GM19193 (cell line): ENCODE measurements around the gene EMC9.
A peak's percentile ranks its signal among the peaks of the same experiment; 100 is the strongest.

Experiments
- POLR2A ChIP-seq: IDR thresholded peaks from 4 replicates; pipeline ENCODE4 v1.6.1; 2011; ENCODE audit not compliant: insufficient read depth, insufficient read length; ENCODE audit errors: extremely low read depth

Gene EMC9, protein sequence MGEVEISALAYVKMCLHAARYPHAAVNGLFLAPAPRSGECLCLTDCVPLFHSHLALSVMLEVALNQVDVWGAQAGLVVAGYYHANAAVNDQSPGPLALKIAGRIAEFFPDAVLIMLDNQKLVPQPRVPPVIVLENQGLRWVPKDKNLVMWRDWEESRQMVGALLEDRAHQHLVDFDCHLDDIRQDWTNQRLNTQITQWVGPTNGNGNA

DNA sequence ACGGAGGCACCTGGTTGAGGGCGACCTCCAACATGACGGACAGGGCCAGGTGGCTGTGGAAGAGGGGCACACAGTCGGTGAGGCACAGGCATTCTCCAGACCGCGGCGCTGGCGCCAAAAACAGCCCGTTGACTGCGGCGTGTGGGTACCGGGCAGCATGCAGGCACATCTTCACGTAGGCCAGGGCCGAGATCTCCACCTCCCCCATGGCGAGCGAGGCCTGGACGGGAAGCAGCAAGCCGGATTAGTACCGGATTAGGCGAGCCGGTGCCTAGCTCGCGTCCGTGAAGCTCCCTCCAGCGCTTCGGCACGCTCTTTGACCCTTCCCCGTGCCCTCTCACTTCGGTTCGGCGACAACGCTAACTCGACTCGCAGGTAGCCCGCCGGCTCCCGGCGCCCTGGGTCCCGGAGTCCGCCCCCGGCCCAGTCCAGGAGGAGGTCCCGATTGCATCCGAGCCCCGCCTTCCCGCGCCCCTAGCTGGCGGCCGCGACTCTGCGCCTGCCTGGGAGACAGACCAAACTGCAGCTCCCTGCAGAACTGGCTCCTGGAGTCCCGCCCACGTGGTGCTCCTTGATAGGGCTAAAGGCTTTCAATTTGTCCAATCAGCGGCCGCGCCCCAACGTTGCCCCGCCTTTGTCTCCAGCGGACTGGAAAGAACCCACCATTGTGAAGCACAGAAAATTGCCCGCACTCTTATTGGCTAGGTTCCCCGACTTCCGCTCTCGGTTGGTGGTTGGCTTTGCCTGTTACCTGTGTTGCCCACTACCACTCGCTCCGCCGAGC lies at the start of gene EMC9:
Gene EMC9 (minus strand): TSS at position 495 of the 784 bp plus-strand sequence. CDS start 287 bp downstream, at position 208.
- peak; percentile 91 for TF ChIP-seq POLR2A

DNA sequence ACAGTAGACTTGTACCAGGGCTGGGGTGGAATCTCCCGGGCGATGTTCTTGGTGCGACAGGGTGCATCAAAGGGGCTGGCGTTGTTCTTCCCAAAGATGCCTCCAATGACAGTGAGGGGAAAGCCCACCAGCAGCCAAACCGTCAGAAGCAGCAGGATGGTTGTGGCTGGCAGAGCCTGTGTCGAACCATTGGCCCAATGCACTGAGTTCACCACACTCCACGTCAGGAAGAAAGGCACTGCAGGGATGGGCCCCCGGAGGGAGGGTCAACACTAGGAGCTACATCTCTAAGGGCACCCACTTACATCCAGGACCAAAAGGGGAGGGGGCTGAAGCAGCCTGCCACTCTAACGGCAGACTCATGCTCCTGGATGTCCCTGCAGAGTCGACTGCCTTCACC lies 49.0 kb upstream of the EMC9 start:
- TF ChIP-seq POLR2A: no peak

DNA sequence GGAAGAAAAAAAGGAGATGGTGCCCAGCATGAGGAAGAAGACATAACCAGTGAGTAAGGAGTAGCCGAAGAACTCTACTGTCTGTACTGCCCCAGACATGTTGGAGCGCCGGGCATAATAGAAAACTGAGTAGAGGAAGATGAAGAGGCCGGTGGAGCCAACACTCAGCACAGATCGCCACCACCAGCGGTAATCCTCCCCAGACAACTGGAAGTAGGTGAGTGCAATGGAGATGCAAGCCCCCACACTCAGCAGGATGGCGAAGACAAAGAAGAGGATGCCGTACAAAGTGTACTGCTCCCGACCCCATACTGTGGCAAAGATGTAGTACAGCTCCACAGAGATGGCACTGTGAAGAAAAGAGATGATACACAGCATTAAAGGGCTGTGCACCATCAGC lies 48.1 kb upstream of the EMC9 start:
- no peak for TF ChIP-seq POLR2A

DNA sequence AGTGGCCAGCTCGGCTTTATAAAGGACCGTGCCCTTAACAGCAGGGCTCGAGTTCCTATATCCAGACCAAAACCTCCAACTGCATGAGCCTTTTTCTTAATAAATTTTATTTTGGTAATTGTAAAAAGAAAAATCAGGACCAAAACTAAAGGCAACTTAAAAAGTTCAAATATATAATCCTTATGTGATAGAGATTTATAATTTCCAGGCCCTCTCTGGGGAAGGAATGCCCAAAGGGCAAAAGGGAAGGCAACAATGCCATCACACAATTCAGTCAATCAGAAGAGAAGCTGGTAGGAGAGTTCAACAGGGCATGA lies 47.6 kb upstream of the EMC9 start:
- no peak for TF ChIP-seq POLR2A

DNA sequence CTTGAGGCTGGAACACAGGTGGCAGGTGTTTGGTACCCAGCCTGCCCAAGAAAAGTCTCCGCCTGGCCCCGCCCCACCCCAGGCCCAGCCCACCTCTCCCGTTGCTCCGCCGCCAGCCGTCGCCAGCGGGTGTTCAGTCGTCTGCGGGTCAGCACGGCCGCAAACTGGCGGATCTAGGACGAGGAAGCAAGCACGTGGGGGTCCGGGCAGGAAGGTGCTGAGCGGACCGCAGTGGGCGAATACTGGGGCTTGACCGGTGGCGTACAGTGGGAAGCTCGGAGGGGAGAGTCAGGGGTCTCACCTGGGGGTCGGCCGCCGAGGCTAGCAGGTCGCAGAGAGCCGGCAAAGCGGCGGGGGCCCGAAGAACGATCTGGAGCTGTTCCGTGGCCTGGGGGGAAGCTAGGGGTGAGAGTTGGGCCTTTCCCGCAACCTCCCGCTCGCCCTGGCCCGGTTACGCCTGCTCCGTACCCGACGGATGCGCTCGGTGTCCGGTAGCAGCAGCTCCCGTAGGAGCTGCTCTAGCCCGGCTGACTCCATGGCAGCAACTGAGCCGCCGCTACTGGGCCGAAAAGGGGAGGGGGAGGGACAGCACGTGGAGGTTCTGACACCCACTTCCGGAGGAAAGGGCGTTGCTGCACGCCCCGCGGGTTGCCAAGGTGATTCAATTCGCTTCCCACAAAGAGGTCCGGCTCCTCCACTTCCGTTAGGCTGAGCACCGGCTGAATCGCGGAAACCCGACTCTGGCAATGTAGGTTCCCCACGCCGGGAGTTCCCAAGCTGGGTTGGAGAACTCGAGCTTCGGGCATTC lies 47.1 kb upstream of the EMC9 start, which contains the start of gene IPO4:
Gene IPO4 (minus strand): TSS at position 566 of the 808 bp plus-strand sequence. CDS start 29 bp downstream, at position 537.
- TF ChIP-seq POLR2A: peak; percentile 86

DNA sequence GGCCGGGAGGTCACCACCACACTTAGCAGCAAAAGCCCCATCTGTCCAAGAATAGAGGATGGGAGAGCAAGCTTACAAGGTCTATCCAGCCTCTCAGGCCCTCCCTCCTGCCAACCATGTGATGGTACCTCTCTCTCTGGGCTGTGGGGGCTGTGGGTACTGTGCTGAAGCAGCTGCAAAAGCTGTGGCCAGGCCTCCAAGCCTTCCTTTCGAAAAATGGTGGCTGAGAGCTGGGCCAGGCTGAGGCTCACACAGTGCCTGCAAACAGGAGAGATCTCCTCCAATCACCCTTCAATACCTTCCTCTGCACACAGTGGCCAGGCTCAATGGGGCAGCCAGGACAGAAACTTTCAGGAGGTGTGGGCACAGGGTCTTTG lies 46.1 kb upstream of the EMC9 start:
- no peak for TF ChIP-seq POLR2A

DNA sequence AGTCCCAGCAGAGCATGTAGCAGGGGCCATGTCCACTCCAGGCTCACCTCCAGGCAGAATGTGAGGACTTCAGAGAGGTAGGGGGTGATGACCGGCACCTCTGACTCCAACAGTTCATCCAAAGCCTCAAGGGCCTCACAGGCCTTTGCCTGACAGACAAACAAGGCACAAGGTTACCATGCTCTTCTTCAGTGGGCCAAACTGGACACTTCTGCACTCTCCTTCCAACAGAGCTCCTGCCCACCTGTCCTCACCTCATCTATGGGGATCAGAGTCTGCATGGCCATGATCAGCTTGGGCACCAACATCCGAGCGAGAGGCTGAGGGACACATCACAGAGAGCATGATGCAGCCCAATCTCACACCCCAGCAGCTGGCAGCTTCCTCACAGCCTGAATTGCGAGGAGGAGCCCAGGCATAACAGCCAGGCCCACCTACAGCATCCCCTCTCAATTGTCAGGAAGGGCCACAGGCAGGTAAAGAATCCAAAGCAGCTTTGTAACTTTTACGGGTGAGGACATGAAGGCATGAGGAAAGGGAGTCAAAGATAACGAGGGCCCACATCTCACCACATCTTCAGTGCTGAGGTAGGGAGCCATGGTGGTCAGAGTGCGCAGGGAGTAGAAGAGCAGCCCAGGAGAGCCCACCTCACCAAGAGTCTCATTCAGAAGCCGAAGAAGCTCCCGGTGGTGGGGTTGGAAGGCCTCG lies 45.6 kb upstream of the EMC9 start:
- TF ChIP-seq POLR2A: no peak

DNA sequence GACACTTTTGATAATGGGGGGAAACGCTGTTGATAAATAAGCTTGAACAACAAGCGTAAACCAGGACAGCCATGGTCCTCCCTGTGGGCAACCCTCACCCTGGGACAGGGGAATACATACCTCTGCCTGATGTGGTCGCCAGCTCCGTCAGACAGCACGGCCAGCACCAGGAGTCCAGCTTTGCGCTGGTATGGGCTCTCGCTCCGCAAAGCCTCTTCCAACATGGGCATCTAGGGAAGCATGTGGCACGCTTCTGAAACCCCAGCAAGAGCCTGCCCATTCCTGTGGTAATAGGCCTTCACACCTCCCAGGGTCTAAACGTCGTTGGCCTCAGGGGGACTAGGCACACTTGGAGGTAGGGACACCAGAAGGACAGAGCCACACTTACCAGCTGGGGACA lies 44.4 kb upstream of the EMC9 start:
- TF ChIP-seq POLR2A: no peak

DNA sequence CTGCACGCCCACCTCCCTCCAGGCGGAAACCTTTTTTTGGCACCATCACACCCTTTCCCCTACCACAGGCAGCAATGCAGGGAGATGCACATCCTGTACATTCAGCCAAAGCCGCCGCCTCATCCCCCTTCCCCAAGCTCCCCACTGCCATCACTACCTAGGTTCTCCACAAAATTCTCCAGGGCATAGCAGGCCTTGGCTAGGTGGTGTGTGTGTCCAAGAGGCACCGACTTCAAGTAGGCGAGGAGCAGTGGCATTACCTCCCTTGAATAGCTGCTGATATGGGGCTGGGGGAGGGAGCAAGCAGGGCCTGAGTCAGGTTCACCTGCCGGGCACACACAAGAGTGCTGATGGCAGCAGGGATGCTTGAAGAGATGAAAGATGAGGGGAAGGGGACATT lies 43.6 kb upstream of the EMC9 start:
- TF ChIP-seq POLR2A: no peak

DNA sequence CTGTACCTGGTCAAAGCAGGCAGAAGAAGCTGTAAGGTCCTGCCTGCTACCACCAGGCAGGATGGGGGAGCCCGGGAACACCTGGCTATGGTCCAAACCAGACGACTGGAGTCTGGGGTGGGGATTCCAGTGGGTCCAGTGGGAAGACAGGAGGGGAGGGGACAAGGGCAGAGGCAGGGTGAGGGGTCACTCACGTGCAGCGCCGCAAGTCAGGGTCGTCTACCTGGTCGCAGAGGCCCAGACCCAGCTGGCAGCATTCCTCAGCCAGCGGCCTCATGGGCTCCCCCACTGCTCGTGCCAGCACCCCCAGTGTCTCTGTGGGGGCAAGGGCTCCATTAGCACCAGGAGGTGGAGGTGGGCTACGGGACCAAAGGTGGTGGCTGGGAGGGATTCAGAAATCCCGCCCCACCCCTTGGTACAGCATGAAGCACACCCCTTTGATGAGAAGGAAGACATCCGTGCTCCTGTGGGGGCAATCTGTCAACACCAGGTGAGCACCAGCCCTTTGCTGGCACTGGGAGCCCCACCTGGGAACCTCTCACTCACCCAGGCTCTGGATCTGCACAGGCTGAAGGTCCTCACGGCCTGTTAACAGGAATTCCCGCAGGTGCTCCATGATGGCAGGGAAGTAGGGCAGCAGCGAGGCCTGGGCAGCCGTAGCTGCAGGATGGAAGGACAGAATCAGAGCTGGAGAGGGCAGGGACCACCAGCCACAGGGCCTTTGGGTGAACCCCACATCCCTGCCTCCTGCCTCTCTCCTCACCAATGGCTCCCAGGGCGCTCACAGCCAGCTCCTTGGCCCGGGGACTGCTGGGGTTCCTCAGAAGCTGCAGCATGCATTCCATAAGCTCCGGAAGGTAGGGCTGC lies 42.9 kb upstream of the EMC9 start:
- TF ChIP-seq POLR2A: no peak

DNA sequence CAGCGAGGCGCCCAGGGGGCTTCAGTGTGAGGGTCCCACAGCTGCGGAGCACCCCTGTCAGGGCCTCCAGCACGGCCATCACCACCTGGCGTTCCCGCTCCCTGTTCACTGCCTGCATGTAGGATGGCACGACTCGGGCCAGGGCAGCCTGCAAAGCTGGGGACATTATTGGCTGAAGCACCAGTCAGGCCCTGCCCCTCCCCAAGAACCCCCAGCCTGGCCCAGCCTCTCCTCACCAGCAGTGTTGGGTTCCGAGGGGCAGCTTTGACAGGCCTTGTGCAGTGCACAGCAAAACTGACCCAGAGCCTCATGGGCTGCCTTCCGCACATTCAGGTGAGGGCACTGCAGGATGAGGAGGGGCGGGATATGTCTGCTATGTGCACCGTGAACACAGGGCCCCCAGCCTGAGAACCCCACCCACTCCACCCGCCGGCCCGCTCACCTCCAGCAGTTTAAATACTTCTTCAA lies 41.7 kb upstream of the EMC9 start:
- no peak for TF ChIP-seq POLR2A

DNA sequence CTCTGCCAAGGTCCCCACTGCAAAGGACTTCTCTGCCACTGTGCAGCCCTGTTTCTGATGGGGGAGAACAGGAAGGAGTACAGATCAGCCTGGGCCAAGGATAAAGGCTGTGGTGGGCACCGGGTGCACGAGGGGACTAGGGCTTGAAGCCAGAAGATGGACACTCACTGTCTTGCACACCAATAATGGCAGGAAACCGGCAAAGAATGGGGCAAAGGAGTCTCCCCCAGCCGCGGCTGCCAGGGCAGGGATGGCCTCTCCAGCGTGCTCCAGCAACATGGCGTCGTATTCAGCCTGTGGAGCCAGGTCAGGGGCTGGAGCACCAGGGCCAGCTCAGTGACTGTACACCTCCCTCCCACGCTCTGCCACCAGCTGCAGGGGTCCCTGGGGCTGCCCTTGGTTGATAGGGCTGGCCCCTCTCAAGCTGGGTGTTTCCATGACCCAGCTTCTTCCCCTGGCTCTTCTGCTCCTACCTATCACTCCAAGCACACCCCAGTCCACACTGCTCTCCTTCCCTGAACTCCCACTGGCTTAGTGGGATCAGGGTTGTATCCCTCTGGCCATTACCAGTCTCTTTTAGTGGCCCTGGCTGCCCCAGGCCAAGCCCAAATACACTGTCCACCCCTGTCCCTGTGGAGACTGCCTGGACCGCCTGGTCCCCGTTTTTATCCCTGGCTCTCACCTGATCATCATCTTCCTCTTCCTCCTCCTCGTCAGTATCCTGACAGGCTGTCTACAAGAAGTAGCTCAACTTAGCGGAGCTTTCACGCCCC lies 40.9 kb upstream of the EMC9 start:
- TF ChIP-seq POLR2A: peak; percentile 14

DNA sequence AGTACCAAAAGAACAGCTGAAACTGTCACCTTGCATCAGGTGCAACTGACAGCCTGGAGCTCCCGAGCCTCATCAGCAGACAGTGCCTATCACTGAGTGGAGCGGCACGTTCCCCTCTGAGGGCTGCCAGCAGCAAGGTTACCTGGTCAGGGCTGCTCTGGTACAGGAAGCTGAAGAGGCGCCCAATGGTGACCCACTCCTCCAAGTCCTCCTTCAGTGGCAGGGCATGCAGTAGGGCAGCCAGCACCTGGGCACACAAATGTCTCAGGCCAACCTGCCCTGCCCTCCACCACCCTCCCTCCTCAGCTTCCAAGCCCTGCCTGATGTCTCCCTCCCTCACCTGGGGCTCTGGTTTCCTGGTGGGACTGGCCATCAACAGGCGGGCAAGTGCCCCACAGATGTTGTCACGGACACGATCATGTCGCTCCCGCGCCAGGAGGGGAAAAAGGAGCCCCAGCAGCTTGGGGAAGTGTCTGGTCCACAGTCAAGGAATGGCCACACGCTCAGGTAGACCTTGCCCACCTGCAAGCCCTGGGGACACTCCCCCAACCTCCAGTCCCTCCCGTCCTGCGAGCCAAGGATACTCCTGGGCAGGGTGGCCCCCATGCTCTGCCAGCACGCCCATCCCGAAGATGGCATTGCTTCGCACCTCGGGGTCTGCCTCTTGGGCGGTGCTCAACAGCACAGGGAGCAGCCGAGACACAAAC lies 40.1 kb upstream of the EMC9 start:
- peak; percentile 8 for TF ChIP-seq POLR2A
